Spleen (tissue), 7 donors: Measurements from ENCODE around the gene GPR173.

ENCODE experiments used
- CTCF ChIP-seq, 11 experiments: fragments of 200-600 bp in 7 of 11; fragments of 450-650 bp in 4 of 11; sonication (generic) in 4 of 11; IDR thresholded peaks in 8 of 11; conservative IDR thresholded peaks in 3 of 11; 1 replicate in 7 of 11; 2 replicates in 4 of 11; pipeline versions ENCODE4 v1.4.0 to v1.8.0; 2016 to 2021; ENCODE audit warnings: antibody characterized with exemption in 11 of 11, inconsistent platforms in 4 of 11, mild to moderate bottlenecking in 1 of 11
- POLR2A ChIP-seq, 3 donors: fragments of 450-650 bp; IDR thresholded peaks; one replicate each; pipeline ENCODE4 v1.5.1; 2017; ENCODE audit warnings: antibody characterized with exemption in 3 of 3, mild to moderate bottlenecking in 1 of 3
- POLR2AphosphoS5 ChIP-seq, 3 donors: sonication (generic); formaldehyde crosslinking; IDR thresholded peaks; one replicate each; pipeline ENCODE4 v1.5.1; 2017; ENCODE audit warnings: antibody characterized with exemption in 3 of 3
- donor health status: DM: no; HTN: no; CAD: no; lungs with moderate emphysema.
- donor health status: DM: no; HTN: no; CAD: no.
- donor health status: DM: no; HTN: no; CAD: no.

GRCh38 chrX:53001958-53002357 is 46.6 kb upstream of the GPR173 start:
- TF ChIP-seq POLR2AphosphoS5 (IDR thresholded peaks at IDR 0.05) (no peak), POLR2A (IDR thresholded peaks at IDR 0.05) (no peak), CTCF (IDR thresholded peaks at IDR 0.05 in 8 of 11, conservative IDR thresholded peaks at IDR 0.05 in 3 of 11) (no peak)
